K562 (cell line): ENCODE data around the gene PDE2A. TPM values are rescaled to one million over a fixed set of nuclear protein-coding genes. Genes with fewer than 3 reads are reported as not detected.

Experiments
- ATAC-seq: fragments of 200-7000 bp; cut with Tn5 transposase; 3 replicates; pipeline ENCODE4 v1.9.1; 2020; ENCODE audit warnings: moderate library complexity
- BruUV-seq: library from RNA; stranded (reverse); fragments of 400-500 nt; replicated peaks from 2 replicates; lab custom pipeline; 2021; lab: Mats Ljungman, UMichigan
- CTCF ChIA-PET: fragments of 300-600 bp; formaldehyde crosslinking; extraction: SDS; loops from one replicate; lab custom pipeline; 2021; ENCODE audit warnings: low intra/inter-chr PET ratio; lab: Yijun Ruan, JAX
- POLR2A ChIA-PET: fragments of 300-600, 350-650 bp; sonication (Branson Sonifier 250); formaldehyde crosslinking; extraction: SDS; loops from one replicate; lab custom pipeline; 2021; ENCODE audit warnings: antibody characterized with exemption, inconsistent platforms; lab: Yijun Ruan, JAX
- DNase-seq, 4 experiments: peaks; one replicate each; pipeline versions ENCODE4 v3.0.0 to v3.0.0-alpha.2; 2011 to 2018; ENCODE audit warnings: low spot score in 3 of 4, mixed read lengths in 3 of 4; ENCODE audit errors: extremely low read depth in 1 of 4
- FAIRE-seq: peaks from 2 replicates; lab custom pipeline; 2011; peaks lifted over from hg19 to GRCh38; lab: Jason Lieb, UNC
- H2AFZ ChIP-seq: 2 replicates; pipeline ENCODE4 v1.6.0; 2011; ENCODE audit warnings: low read depth, low read length, control low read depth, inconsistent platforms
- H3K27ac ChIP-seq: fragments of 200-600 bp; 3 replicates; pipeline ENCODE4 v1.8.0; 2011; ENCODE audit warnings: low read depth, mild to moderate bottlenecking, control low read depth, inconsistent platforms, low read length, moderate library complexity, mixed read lengths; ENCODE audit errors: extremely low read depth
- H3K27me3 ChIP-seq, 2 experiments: fragments of 300-600 bp in 1 of 2; 2 replicates in 1 of 2; 3 replicates in 1 of 2; pipeline versions ENCODE4 v1.6.0 to v1.8.0; 2011; ENCODE audit warnings: inconsistent platforms in 2 of 2, low read length in 2 of 2, mild to moderate bottlenecking in 1 of 2, mixed read lengths in 1 of 2, moderate library complexity in 1 of 2; ENCODE audit not compliant: control insufficient read depth in 2 of 2, insufficient read depth in 2 of 2
- H3K36me3 ChIP-seq: fragments of 300-600 bp; 3 replicates; pipeline ENCODE4 v1.8.0; 2011; ENCODE audit warnings: mild to moderate bottlenecking, low read length, inconsistent platforms; ENCODE audit not compliant: control insufficient read depth, insufficient read depth
- H3K4me1 ChIP-seq, 2 experiments: fragments of 200-600 bp in 1 of 2; replicated peaks in 1 of 2; 2 replicates in 1 of 2; 3 replicates in 1 of 2; pipeline versions ENCODE4 v1.5.1 to v1.8.0; 2011; ENCODE audit warnings: inconsistent platforms in 2 of 2, low read length in 2 of 2, mild to moderate bottlenecking in 1 of 2, mixed read lengths in 1 of 2, moderate library complexity in 1 of 2; ENCODE audit not compliant: control insufficient read depth in 2 of 2, insufficient read depth in 2 of 2
- H3K4me2 ChIP-seq: 2 replicates; pipeline ENCODE4 v1.6.1; 2011; ENCODE audit warnings: low read length, control low read depth, inconsistent platforms, mixed read lengths; ENCODE audit not compliant: insufficient read depth
- H3K4me3 ChIP-seq: fragments of 200-600 bp; sonication (generic), shearing (Covaris generic); 2 replicates; pipeline ENCODE4 v1.5.1; 2016; ENCODE audit warnings: control low read depth, inconsistent platforms
- H3K79me2 ChIP-seq: fragments of 200-600 bp; 3 replicates; pipeline ENCODE4 v1.8.0; 2011; ENCODE audit warnings: low read length, inconsistent platforms; ENCODE audit not compliant: control insufficient read depth, insufficient read depth
- H3K9ac ChIP-seq, 2 experiments: 2 replicates each; pipeline versions ENCODE4 v1.6.0 to v1.6.1; 2011; ENCODE audit warnings: low read depth in 2 of 2, low read length in 2 of 2, control low read depth in 1 of 2, inconsistent platforms in 1 of 2, mild to moderate bottlenecking in 1 of 2, mixed read lengths in 1 of 2; ENCODE audit not compliant: insufficient read depth in 1 of 2
- H3K9me1 ChIP-seq: one replicate; pipeline ENCODE4 v1.6.0; 2011; ENCODE audit warnings: inconsistent platforms, mild to moderate bottlenecking, low read length, moderate library complexity; ENCODE audit not compliant: control insufficient read depth, insufficient read depth
- H3K9me3 ChIP-seq: replicated peaks from 2 replicates; pipeline ENCODE4 v1.5.1; 2011; ENCODE audit warnings: low read depth, low read length, inconsistent platforms; ENCODE audit not compliant: control insufficient read depth, insufficient read depth
- H4K20me1 ChIP-seq: replicated peaks from 2 replicates; pipeline ENCODE4 v1.6.1; 2011; ENCODE audit warnings: low read length, inconsistent platforms, mixed read lengths; ENCODE audit not compliant: control insufficient read depth, insufficient read depth
- ATF1 ChIP-seq, 2 experiments: fragments of 450-650 bp in 1 of 2; IDR thresholded peaks; 2 replicates each; pipeline ENCODE4 v1.6.1; 2016; ENCODE audit warnings: missing compliant biosample characterization in 1 of 2, missing genetic modification characterization in 1 of 2
- C11orf30 ChIP-seq: fragments of 450-650 bp; IDR thresholded peaks from 2 replicates; pipeline ENCODE4 v1.6.1; 2016; ENCODE audit warnings: low read depth, mild to moderate bottlenecking
- DDX20 ChIP-seq: fragments of 450-650 bp; IDR thresholded peaks from 2 replicates; pipeline ENCODE4 v1.6.1; 2016; ENCODE audit warnings: missing genetic modification characterization, low read depth, mild to moderate bottlenecking, missing compliant biosample characterization, moderate library complexity
- MAFF ChIP-seq: IDR thresholded peaks from 2 replicates; pipeline ENCODE4 v1.6.1; 2012; ENCODE audit warnings: low read length, improper control_type of control experiment
- MAFG ChIP-seq: fragments of 450-650 bp; conservative IDR thresholded peaks from 2 replicates; pipeline ENCODE4 v1.6.1; 2016; ENCODE audit warnings: missing genetic modification characterization, missing compliant biosample characterization
- MAFK ChIP-seq: IDR thresholded peaks from 2 replicates; pipeline ENCODE4 v1.6.1; 2011; ENCODE audit warnings: low read length, improper control_type of control experiment
- ZFP36 ChIP-seq: fragments of 150-350 bp; IDR thresholded peaks from 2 replicates; pipeline ENCODE4 v1.6.1; 2018; ENCODE audit warnings: low read length, low read depth; ENCODE audit not compliant: partially characterized antibody
- ZNF133 ChIP-seq: fragments of 250-450 bp; sonication (Bioruptor Pico); IDR thresholded peaks from 2 replicates; pipeline ENCODE4 v1.4.0; 2020; ENCODE audit warnings: mild to moderate bottlenecking
- ZNF316 ChIP-seq: fragments of 450-650 bp; IDR thresholded peaks from 2 replicates; pipeline ENCODE4 v1.6.1; 2016
- WGBS: fragments of 100-300 bp; shearing (Covaris generic); methylation state at CpG from one replicate; pipeline ENCODE4 v1.1.6; 2016; ENCODE audit warnings: low coverage, mixed read lengths; ENCODE audit not compliant: insufficient coverage; ENCODE audit errors: missing lambda C conversion rate; 5-methylcytosine and 5-hydroxymethylcytosine counted together
- in situ Hi-C: fragments of 300-500 bp; cut with MboI; formaldehyde crosslinking; loops from 4 replicates; pipeline ENCODE4 v1.15.0; 2018; ENCODE audit warnings: inconsistent platforms, mixed read lengths
- intact Hi-C: fragments of 100-400 bp; cut with micrococcal nuclease; formaldehyde crosslinking; loops from 2 replicates; pipeline ENCODE4 v1.14.2; 2022
- polyA plus RNA-seq, 8 experiments: library from polyadenylated mRNA; depleted of rRNA in 4 of 8; stranded (reverse) in 5 of 8; unstranded in 3 of 8; fragments of >200 nt; fragmentation: Nextera tagmentation in 2 of 8; fragmentation: Illumina TruSeq in 1 of 8; extraction: Ambion mirVana in 2 of 8; extraction: Trizol in 1 of 8; gene quantifications; 2 replicates each; pipeline versions ENCODE4 v1.2.1 to v1.2.3, GENCODE V29; 2011 to 2014; ENCODE audit warnings: inconsistent platforms in 1 of 8, missing spikeins in 1 of 8
- total RNA-seq, 7 experiments: library from RNA; depleted of rRNA in 6 of 7; stranded (reverse); fragments of >200 nt in 6 of 7; fragmentation: Illumina TruSeq in 2 of 7; extraction: Trizol in 2 of 7; gene quantifications; 2 replicates each; pipeline versions ENCODE4 v1.2.1 to v1.2.3, GENCODE V29; 2011 to 2021; ENCODE audit warnings: low replicate concordance in 1 of 7

PDE2A gene
- total and polyA plus RNA-seq, 9 of the 15 experiments (the other 6 are each of a cell fraction or from before 2014, with no cell fraction given) = 0.07 to 15.2 (median 1.6) TPM; not detected in 1

DNA sequence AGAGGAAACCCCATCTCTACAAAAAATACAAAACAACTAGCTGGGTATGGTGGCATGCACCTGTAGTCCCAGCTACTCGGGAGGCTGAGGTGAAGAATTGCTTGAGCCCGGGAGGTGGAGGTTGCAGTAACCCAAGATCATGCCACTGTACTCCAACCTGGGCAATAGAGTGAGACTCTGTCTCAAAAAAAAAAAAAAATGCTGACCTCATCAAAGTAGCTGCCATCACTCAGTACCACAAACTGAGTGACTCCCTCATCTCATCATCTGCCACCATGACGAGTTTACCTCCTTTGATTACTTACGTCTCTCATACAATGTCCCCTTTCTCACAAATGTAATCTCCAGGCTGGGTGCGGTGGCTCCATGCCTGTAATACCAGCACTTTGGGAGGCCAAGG, 122.7 kb downstream of the PDE2A start:
- CTCF ChIA-PET = no interaction called here
- DNase-seq = no peak
- Histone ChIP-seq H3K4me1 (no peaks in the 10 kb centered on the region), H3K9ac (no peak overlapping the region), H3K36me3 (no peaks in the 10 kb centered on the region), H3K27me3 (peaks cover 19 to 40% of the 10 kb centered on the region in 2 experiments), H3K79me2 (no peaks in the 10 kb centered on the region)
- POLR2A ChIA-PET = no interaction called here
- BruUV-seq = no TSS peak
- 2% methylated on average over 5 of the region's 5 CpGs for WGBS
- TF ChIP-seq MAFK (peak; percentile 86), ZFP36 (no peak), ZNF133 (CRISPR knock-in tag) (no peak), C11orf30 (peak; percentile 81; the same call in 1 of the 2 replicates), DDX20 (tag) (no peak), ZNF316 (peak; percentile 93), MAFF (peak; percentile 86), ATF1 (CRISPR knock-in tag; IDR thresholded peaks at IDR 0.05) (no peak), ATF1 (tag; IDR thresholded peaks at IDR 0.05) (no peak), MAFG (tag) (peak; percentile 83)
- TF ChIP-seq, all 486 proteins: peak for 5
- H3K9me1 ChIP-seq = no peaks in the 10 kb centered on the region
- no peak overlapping the region for H2AFZ ChIP-seq
- no peak overlapping the region for H3K27ac ChIP-seq
- FAIRE-seq (no peak), ATAC-seq (no peak)
- in situ Hi-C loops = no loop called here
- no peak overlapping the region for H3K4me3 ChIP-seq
- intact Hi-C loops = no loop called here
- no peak overlapping the region for H3K4me2 ChIP-seq
- no peaks in the 10 kb centered on the region for H3K9me3 ChIP-seq
- H4K20me1 ChIP-seq = 0 out of 2 replicates have a peak, but pooled peaks cover 3% of the 10 kb centered on the region
